GM21515 (cell line): Measurements from ENCODE around the gene RHEB.

Source experiments
- ATAC-seq: cut with Tn5 transposase; IDR thresholded peaks from one replicate; pipeline ENCODE4 v1.9.1; 2021; ENCODE audit not compliant: unreplicated experiment

The RHEB gene

GRCh38 chr7:151529842-151530241, 10.1 kb upstream of the RHEB start:
- ATAC-seq = no peak

- no peak for ATAC-seq
These were observed 5.2 kb upstream of the RHEB start for GRCh38 chr7:151524845-151525244.

DNA sequence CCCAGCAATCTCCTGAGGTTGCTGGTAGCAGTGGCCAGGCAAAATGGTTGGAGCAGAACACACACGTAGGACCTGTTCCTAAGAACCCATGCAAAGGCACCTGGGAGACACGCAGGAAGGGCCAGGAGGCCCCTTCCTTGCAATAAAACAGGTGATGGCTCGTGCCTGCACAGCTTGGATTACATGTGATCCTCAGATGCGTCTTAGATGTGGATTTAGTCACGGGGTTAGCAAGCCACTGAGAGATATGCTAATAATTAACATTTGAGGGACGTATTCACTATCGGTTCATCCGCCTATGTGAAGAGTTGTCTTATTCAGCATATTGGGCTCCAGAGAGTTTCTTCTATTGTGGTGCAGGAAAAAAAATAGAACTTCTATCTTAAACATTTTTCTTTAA, 4.6 kb upstream of the RHEB start:
- ATAC-seq = no peak

- no peak for ATAC-seq
These were observed 945 bp upstream of the RHEB start for GRCh38 chr7:151520419-151521261.

- peak; percentile 40 for ATAC-seq
These were observed 539 bp downstream of the RHEB start for GRCh38 chr7:151518947-151519764.

GRCh38 chr7:151518105-151518946, 1.4 kb downstream of the RHEB start:
- no peak for ATAC-seq

DNA sequence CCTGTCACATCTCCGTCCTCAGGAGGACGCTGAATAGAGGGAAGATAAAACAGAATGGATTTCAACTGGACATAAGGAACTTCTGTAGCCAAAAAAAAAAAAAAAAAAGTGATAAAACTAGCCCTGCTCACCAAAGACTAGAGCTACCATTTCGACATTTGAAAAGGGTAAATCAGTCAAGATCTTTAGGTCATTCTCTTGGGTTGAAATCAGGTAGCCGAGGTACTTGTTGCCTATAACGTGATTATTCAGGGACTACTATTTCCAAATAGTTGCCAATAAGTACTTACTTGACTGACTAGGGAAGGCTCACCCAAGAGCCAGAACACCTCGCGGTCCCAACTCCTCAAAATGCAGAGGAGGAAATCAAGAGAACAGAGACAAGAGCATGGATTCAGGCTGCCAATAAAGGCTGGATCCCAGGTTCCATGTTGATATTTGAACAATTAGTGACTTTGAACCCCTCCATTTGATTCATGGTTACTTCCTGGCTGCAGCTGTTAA, 2.0 kb downstream of the RHEB start:
- ATAC-seq = no peak

GRCh38 chr7:151515276-151515565, 4.5 kb downstream of the RHEB start:
- no peak for ATAC-seq

DNA sequence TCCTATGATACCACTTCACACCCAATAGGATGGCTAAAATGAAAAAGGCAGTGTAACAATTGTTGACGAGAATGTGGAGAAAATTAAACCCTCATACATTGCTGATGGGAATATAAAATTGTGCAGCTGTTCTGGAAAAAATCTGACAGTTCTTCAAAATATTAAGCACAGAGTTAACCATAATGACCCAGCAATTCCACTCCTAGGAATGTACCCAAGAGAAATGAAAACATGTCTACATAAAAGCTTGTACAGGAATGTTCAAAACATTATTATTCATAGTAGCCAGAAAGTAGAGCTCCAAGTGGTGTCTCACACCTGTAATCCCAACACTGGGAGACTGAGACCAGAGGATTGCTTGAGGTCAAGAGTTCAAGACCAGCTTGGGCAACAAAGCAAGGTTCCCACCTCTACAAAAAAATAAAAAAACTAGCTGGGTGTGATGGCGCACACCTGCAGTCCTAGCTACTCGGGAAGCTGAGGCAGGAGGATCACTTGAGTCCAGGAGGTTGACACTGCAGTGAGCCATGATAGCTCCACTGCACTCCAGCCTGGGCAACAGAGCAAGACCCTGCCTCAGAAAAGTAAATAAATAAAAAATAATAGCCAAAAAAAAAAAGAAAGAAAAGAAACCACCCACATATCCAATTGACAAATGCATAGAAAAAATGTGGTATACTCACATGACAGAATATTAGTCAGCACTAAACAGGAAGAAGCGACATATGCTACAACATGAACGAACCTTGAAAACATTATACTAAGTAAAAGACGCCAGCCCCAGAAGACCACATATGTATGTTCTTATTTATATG, 5.0 kb downstream of the RHEB start:
- no peak for ATAC-seq

DNA sequence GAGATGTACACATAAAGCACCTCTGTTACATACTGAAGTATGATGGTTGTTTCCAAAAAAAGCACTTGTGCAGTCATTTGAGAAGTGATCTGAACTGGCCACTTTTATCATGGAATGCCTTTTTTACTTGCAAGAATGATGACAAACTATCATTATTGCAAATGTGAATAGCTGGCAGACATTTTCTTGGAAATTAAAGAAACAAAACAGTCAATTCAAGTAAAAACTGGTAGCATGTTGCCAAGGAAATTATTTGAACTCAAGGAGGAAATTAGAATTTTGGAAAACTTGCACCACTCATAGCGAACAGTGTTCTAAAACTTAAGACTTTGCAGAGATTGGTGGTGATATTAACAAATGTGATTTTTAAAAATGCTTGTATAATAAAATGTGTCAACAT, 6.6 kb downstream of the RHEB start:
- no peak for ATAC-seq

GRCh38 chr7:151512353-151512752, 7.3 kb downstream of the RHEB start:
- ATAC-seq = no peak

GRCh38 chr7:151511946-151512345, 7.7 kb downstream of the RHEB start:
- no peak for ATAC-seq

DNA sequence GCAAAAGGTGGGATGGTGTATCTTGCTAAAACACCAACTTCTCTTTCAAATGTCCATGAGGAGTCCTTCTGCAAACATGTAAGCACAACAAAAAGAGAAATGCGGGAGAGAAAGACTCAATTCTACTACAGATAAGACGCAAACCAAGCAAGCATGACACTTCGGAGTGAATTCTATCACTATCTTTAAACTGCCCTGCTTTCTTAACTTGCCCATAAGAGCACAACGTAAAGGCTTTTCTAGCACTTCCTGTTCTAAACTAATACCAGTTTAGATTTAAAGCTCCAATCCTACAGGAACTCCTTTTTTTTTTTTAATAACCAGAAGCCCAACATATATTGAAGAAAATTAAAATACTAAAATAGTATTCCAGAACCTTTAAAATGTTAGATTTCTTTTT, 8.4 kb downstream of the RHEB start:
- ATAC-seq = no peak

DNA sequence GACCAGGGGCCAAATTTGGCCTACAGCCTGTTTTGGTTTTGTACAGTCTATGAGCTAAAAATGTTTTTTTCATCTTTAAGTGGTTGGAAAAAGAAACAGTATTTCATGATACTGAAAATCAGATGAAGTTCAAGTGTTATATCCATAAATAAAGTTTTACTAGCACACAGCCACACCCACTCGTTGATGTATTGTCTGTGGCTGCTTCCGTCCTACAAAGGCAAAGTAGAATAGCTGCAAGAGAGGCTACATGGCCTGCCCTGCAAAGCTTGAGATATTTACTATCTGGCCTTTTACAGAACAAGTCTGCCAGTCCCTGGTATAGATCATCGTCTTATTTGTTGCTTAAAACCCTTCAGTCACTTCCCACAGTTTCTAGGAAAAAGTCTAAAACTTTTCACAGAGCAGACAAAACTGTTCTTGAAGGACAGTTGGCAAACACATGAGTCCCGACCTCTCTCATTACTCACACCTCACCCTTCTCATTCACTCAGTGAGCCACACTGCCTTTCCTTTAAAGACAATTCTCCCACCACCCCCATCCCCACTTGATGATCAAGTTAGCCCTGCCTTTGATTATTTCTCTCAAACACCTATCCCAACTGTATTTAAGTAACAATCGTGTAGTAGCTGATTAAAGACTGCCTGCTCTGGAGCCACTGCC, 9.9 kb downstream of the RHEB start:
- ATAC-seq = no peak

- no peak for ATAC-seq
These were observed 10.7 kb downstream of the RHEB start for GRCh38 chr7:151508991-151509390.

GRCh38 chr7:151507806-151508205, 11.9 kb downstream of the RHEB start:
- no peak for ATAC-seq

DNA sequence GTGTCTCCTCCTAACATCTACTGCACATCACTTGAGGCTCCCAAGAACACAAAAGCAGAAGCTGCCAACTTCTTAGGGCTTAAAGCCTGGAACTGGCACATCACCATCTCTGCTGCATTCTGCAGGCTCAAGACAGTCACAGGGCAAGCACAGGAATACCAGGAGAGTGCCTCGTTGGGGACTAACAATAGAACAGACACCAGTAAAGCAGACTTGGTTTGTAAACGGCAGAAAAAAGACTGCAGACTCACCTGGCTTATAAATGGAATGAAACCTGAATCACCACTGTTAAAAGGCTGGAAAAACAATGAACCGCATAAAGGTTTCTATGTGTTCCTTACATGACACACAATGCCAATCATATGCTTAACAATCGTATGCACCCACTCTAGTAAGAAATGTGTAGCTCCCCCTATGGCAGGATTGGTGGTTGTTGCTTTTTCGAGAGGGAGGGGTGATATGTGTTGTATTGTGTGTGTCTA, 12.8 kb downstream of the RHEB start:
- ATAC-seq = no peak

DNA sequence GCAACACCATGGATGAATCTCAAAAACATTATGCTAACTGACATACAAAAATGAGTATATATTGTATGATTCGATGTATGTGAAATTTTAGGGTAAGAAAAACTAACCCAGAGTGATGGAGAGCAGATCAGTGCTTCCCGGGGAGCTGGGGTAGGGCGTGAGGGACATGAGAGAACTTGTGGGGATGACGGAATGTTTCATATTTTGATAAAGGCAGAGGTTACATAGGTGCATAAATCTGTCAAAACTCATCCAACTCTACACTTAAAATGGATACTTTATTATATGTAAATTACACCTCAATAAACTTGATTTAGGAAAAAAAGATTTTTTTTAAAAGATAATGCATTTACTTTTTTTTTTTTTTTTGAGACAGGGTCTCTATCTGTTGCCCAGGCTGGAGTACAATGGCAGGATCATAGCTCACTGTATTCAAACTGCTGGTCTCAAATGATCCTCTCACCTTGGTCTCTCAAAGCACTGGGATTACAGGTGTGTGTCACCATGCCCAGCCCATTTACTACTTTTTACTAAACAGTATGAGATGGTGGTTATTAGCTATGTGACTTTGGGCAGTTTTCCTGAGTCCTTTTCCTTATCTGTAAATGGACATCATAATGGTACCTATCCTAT, 13.7 kb downstream of the RHEB start:
- no peak for ATAC-seq

DNA sequence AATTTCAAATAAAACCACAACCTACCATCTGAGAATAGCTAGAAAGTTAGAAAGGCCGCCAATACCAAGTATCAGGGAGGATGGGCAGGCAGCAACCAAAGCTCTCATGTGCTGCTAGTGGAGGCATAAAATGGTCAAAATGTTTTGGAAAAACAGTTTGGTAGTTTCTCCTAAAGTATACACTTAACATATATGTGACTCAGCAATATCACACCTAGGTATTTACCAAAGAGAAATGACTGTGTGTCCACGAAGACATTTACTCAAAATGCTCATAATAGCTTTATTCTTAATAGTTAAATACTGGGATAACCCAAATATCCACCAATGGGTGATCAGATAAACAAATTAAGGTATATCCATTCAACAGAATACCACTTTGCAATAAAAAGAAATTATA, 14.3 kb downstream of the RHEB start:
- no peak for ATAC-seq
